ENCODE data around the gene CNTN1.

Gene CNTN1

GRCh38 chr12:41100572-41100971, 408.3 kb downstream of the CNTN1 start:
- DNase-seq (ENCODE audit: low read depth in 2 of 3, low spot score in 2 of 3) = no peak

GRCh38 chr12:41101806-41102205, 409.6 kb downstream of the CNTN1 start:
- no peak for DNase-seq (ENCODE audit: low read depth in 2 of 3, low spot score in 2 of 3)

- DNase-seq (ENCODE audit: low read depth in 2 of 3, low spot score in 2 of 3) = no peak
These were observed 411.4 kb downstream of the CNTN1 start for GRCh38 chr12:41103614-41104013.

- DNase-seq (ENCODE audit: low read depth in 2 of 3, low spot score in 2 of 3) = no peak
These were observed 414.1 kb downstream of the CNTN1 start for GRCh38 chr12:41106315-41106714.

GRCh38 chr12:41108032-41108431, 415.8 kb downstream of the CNTN1 start:
- no peak for DNase-seq (ENCODE audit: low read depth in 2 of 3, low spot score in 2 of 3)

GRCh38 chr12:41112903-41113302, 420.7 kb downstream of the CNTN1 start:
- DNase-seq (ENCODE audit: low read depth in 2 of 3, low spot score in 2 of 3) = no peak

- DNase-seq (ENCODE audit: low read depth in 2 of 3, low spot score in 2 of 3) = no peak
These were observed 428.0 kb downstream of the CNTN1 start for GRCh38 chr12:41120211-41120610.

GRCh38 chr12:41121374-41121773, 429.1 kb downstream of the CNTN1 start:
- no peak for DNase-seq (ENCODE audit: low read depth in 2 of 3, low spot score in 2 of 3)
